Gastrocnemius medialis (tissue), 4 donors: ENCODE measurements around the gene ITGA11. TPM values are rescaled to one million over a fixed set of nuclear protein-coding genes. Genes with fewer than 3 reads are reported as not detected.

ENCODE experiments used
- ATAC-seq, 2 donors: fragments of 150-250 bp; one replicate each; pipeline ENCODE4 v1.9.1; 2016
- DNase-seq, 2 donors: peaks; one replicate each; pipeline ENCODE4 v3.0.0-alpha.2; 2019
- H3K27ac ChIP-seq, 4 donors: fragments of 200-600 bp; sonication (generic); 1 replicate in 1 of 4; 2 replicates in 3 of 4; pipeline ENCODE4 v1.5.1; 2016 to 2018; ENCODE audit warnings: mild to moderate bottlenecking in 2 of 4, moderate library complexity in 1 of 4
- H3K27me3 ChIP-seq, 3 donors: fragments of 200-600 bp; sonication (generic) in 2 of 3; 1 replicate in 1 of 3; 2 replicates in 2 of 3; pipeline versions ENCODE4 v1.5.1 to v1.6.0; 2016 to 2019; ENCODE audit warnings: mild to moderate bottlenecking in 1 of 3, moderate library complexity in 1 of 3
- H3K36me3 ChIP-seq, 2 donors: fragments of 200-600 bp; sonication (generic) in 1 of 2; one replicate each; pipeline ENCODE4 v1.5.1; 2017 to 2018
- H3K4me1 ChIP-seq, 2 donors: fragments of 200-600 bp; sonication (generic) in 1 of 2; one replicate each; pipeline ENCODE4 v1.5.1; 2016 to 2017; ENCODE audit warnings: mild to moderate bottlenecking in 2 of 2
- H3K4me3 ChIP-seq, 4 donors: fragments of 200-600 bp; sonication (generic) in 3 of 4; 1 replicate in 1 of 4; 2 replicates in 3 of 4; pipeline ENCODE4 v1.5.1; 2016 to 2019; ENCODE audit warnings: mild to moderate bottlenecking in 2 of 4
- H3K9me3 ChIP-seq, 3 donors: fragments of 200-600 bp; sonication (generic) in 2 of 3; 1 replicate in 1 of 3; 2 replicates in 2 of 3; pipeline ENCODE4 v1.5.1; 2016 to 2019
- POLR2A ChIP-seq, 2 donors: fragments of 450-650 bp; IDR thresholded peaks; one replicate each; pipeline ENCODE4 v1.6.1; 2017; ENCODE audit warnings: antibody characterized with exemption in 2 of 2, mild to moderate bottlenecking in 2 of 2, moderate library complexity in 2 of 2
- in situ Hi-C, 4 donors: fragments of 200-750 bp; cut with MboI; loops; one replicate each; pipeline versions ENCODE4 v1.15.0 to v1.8.0; 2017; ENCODE audit warnings: low sequenced_read_pairs in 4 of 4
- intact Hi-C: fragments of 100-400 bp; cut with DNase I; formaldehyde crosslinking; loops from one replicate; pipeline ENCODE4 v1.15.1; 2023; ENCODE audit warnings: low total_unique reads
- total RNA-seq, 4 donors: library from RNA; depleted of rRNA; stranded (reverse); fragments of >200 nt; gene quantifications; one replicate each; pipeline versions ENCODE4 v1.1.0 to v1.2.3, GENCODE V29; 2016
- TF ChIP-seq, protein P1 (sequence below), 5 experiments: fragments of 450-650 bp in 3 of 5; fragments of 200-600 bp in 2 of 5; sonication (generic) in 2 of 5; IDR thresholded peaks in 4 of 5; conservative IDR thresholded peaks in 1 of 5; 1 replicate in 4 of 5; 2 replicates in 1 of 5; pipeline ENCODE4 v1.5.1; 2016 to 2019; ENCODE audit warnings: antibody characterized with exemption in 5 of 5, mild to moderate bottlenecking in 3 of 5, moderate library complexity in 3 of 5

Gene ITGA11
- total RNA-seq, 4 donors from 2014 or later: 1.5 to 12.0 (median 2.5) TPM

GRCh38 chr15:68303560-68304436 lies 128.2 kb downstream of the ITGA11 start:
- TF ChIP-seq POLR2A (IDR thresholded peaks at IDR 0.05): no peak
- TF ChIP-seq, protein P1, sequence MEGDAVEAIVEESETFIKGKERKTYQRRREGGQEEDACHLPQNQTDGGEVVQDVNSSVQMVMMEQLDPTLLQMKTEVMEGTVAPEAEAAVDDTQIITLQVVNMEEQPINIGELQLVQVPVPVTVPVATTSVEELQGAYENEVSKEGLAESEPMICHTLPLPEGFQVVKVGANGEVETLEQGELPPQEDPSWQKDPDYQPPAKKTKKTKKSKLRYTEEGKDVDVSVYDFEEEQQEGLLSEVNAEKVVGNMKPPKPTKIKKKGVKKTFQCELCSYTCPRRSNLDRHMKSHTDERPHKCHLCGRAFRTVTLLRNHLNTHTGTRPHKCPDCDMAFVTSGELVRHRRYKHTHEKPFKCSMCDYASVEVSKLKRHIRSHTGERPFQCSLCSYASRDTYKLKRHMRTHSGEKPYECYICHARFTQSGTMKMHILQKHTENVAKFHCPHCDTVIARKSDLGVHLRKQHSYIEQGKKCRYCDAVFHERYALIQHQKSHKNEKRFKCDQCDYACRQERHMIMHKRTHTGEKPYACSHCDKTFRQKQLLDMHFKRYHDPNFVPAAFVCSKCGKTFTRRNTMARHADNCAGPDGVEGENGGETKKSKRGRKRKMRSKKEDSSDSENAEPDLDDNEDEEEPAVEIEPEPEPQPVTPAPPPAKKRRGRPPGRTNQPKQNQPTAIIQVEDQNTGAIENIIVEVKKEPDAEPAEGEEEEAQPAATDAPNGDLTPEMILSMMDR (IDR thresholded peaks at IDR 0.05 in 4 of 5, conservative IDR thresholded peaks at IDR 0.05 in 1 of 5): no peak
- in situ Hi-C loops (loop anchor here in 3 of 4 donors (5.0 to 25.0 kb wide), 4 partner anchors 49 to 359 kb away; no protein-coding TSS in a partner anchor), intact Hi-C loops (loop anchor here (10.0 kb wide), 1 partner anchor 371 kb away; no protein-coding TSS in a partner anchor)
- H3K9me3 ChIP-seq: no peaks in the 10 kb centered on the region
- no peak overlapping the region for H3K27ac ChIP-seq
- no peaks in the 10 kb centered on the region for H3K36me3 ChIP-seq
- no peak overlapping the region for H3K4me3 ChIP-seq
- DNase-seq (no peak), ATAC-seq (no peak)
- no peaks in the 10 kb centered on the region for H3K27me3 ChIP-seq
- peaks cover 15 to 17% of the 10 kb centered on the region in 2 donors for H3K4me1 ChIP-seq

GRCh38 chr15:68303134-68303533 lies 128.8 kb downstream of the ITGA11 start:
- TF ChIP-seq, protein P1 (IDR thresholded peaks at IDR 0.05 in 4 of 5, conservative IDR thresholded peaks at IDR 0.05 in 1 of 5): no peak
- TF ChIP-seq POLR2A (IDR thresholded peaks at IDR 0.05): no peak
- Histone ChIP-seq H3K27me3 (no peaks in the 10 kb centered on the region), H3K9me3 (no peaks in the 10 kb centered on the region), H3K4me1 (peaks cover 21 to 23% of the 10 kb centered on the region in 2 donors), H3K36me3 (peaks cover 0 to 4% of the 10 kb centered on the region in 2 donors), H3K27ac (no peak overlapping the region), H3K4me3 (no peak overlapping the region)
- no peak for DNase-seq
- intact Hi-C loops (loop anchor here (10.0 kb wide), 1 partner anchor 372 kb away; no protein-coding TSS in a partner anchor), in situ Hi-C loops (loop anchor here in 3 of 4 donors (5.0 to 25.0 kb wide), 4 partner anchors 48 to 359 kb away; no protein-coding TSS in a partner anchor)
- no peak for ATAC-seq

DNA sequence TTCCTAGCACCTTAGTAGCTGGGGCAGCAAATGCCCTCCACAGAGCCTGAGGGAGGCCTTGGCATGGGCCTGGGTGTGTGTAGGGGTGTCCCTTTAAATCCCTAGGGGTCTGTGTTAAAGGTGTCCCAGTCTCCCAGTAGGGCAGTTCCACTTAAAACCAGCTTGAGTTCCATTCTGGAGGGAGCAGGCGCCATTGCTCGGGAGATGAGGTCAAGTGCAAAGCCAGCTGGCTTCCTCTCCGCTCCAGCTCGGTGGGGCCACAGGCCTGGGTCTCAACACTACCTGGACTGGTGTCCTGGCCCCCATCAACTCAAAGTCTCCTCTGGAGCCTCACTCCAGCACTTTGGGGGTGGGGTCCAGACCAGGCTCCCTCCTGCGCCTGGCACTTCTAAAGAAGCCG lies 129.2 kb downstream of the ITGA11 start:
- intact Hi-C loops (loop anchor here (10.0 kb wide), 1 partner anchor 372 kb away; no protein-coding TSS in a partner anchor), in situ Hi-C loops (loop anchor here in 3 of 4 donors (5.0 to 25.0 kb wide), 4 partner anchors 48 to 360 kb away; no protein-coding TSS in a partner anchor)
- H3K27ac ChIP-seq: no peak overlapping the region
- H3K9me3 ChIP-seq: no peaks in the 10 kb centered on the region
- no peaks in the 10 kb centered on the region for H3K27me3 ChIP-seq
- TF ChIP-seq, protein P1 (IDR thresholded peaks at IDR 0.05 in 4 of 5, conservative IDR thresholded peaks at IDR 0.05 in 1 of 5): no peak
- no peak for TF ChIP-seq POLR2A (IDR thresholded peaks at IDR 0.05)
- no peak overlapping the region for H3K4me3 ChIP-seq
- H3K36me3 ChIP-seq: peaks cover 0 to 5% of the 10 kb centered on the region in 2 donors
- ATAC-seq (no peak), DNase-seq (no peak)
- H3K4me1 ChIP-seq: peaks cover 22 to 27% of the 10 kb centered on the region in 2 donors

DNA sequence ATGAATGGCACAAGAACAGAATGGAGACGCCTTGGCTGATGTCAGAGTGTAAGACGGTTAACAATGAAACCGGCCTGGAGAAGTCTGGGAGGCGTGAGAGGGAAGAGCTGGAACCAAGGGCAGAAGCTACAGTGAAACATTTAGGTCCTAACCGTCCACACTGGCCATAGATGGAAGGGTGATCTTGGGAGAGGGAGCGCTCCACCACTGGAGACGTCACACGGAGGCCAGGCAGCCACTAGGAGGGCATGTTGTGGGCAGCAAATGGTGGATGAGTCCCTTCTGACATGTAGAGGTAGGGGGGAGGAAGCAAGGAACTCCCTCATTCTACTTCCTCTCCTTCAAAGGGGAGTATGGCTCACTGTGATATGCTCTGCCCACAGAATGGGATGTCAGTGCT lies 130.7 kb downstream of the ITGA11 start:
- no peak for ATAC-seq
- Histone ChIP-seq H3K9me3 (no peaks in the 10 kb centered on the region), H3K4me1 (peaks cover 24 to 32% of the 10 kb centered on the region in 2 donors), H3K27ac (no peak overlapping the region), H3K4me3 (no peak overlapping the region), H3K27me3 (no peaks in the 10 kb centered on the region), H3K36me3 (peaks cover 0 to 5% of the 10 kb centered on the region in 2 donors)
- TF ChIP-seq, protein P1 (IDR thresholded peaks at IDR 0.05 in 4 of 5, conservative IDR thresholded peaks at IDR 0.05 in 1 of 5): no peak
- no peak for TF ChIP-seq POLR2A (IDR thresholded peaks at IDR 0.05)
- no peak for DNase-seq
- intact Hi-C loops: loop anchor here (10.0 kb wide), 1 partner anchor 374 kb away; no protein-coding TSS in a partner anchor
- in situ Hi-C loops: loop anchor here in 3 of 4 donors (5.0 to 25.0 kb wide), 4 partner anchors 46 to 361 kb away; no protein-coding TSS in a partner anchor
